DOHH2 (cell line): ENCODE data around the gene KCNAB1.

Experiments used
- H3F3A ChIP-seq: fragments of 200-600 bp; sonication (generic), shearing (Covaris generic); 2 replicates; pipeline ENCODE4 v1.6.0; 2016; ENCODE audit warnings: antibody characterized with exemption, mild to moderate bottlenecking; ENCODE audit not compliant: control insufficient read depth, insufficient read depth
- H3K27ac ChIP-seq: fragments of 200-600 bp; sonication (generic); 2 replicates; pipeline ENCODE4 v1.5.1; 2014; ENCODE audit warnings: low read depth, mild to moderate bottlenecking, low read length, moderate library complexity
- H3K27me3 ChIP-seq: fragments of 200-600 bp; sonication (generic); 2 replicates; pipeline ENCODE4 v1.6.1; 2014; ENCODE audit warnings: mild to moderate bottlenecking, low read length, mixed read lengths; ENCODE audit not compliant: control insufficient read depth
- H3K36me3 ChIP-seq: fragments of 200-600 bp; sonication (generic); 2 replicates; pipeline ENCODE4 v1.6.1; 2014; ENCODE audit warnings: mild to moderate bottlenecking, low read length, moderate library complexity, mixed read lengths; ENCODE audit not compliant: control insufficient read depth
- H3K4me1 ChIP-seq: fragments of 200-600 bp; sonication (generic); 2 replicates; pipeline ENCODE4 v1.6.1; 2014; ENCODE audit warnings: mild to moderate bottlenecking, low read length, mixed read lengths; ENCODE audit not compliant: control insufficient read depth
- H3K4me2 ChIP-seq: fragments of 200-600 bp; sonication (generic); 2 replicates; pipeline ENCODE4 v1.6.0; 2014; ENCODE audit warnings: mild to moderate bottlenecking, low read length, moderate library complexity
- H3K4me3 ChIP-seq: fragments of 200-600 bp; sonication (generic); 2 replicates; pipeline ENCODE4 v1.5.1; 2014; ENCODE audit warnings: mild to moderate bottlenecking, low read length, mixed read lengths
- H3K79me2 ChIP-seq: fragments of 200-600 bp; sonication (generic); 2 replicates; pipeline ENCODE4 v1.6.1; 2014; ENCODE audit warnings: mild to moderate bottlenecking, low read length, mixed read lengths; ENCODE audit not compliant: control insufficient read depth
- H3K9me2 ChIP-seq: fragments of 200-600 bp; sonication (generic); replicated peaks from 2 replicates; pipeline ENCODE4 v1.6.1; 2014; ENCODE audit warnings: mild to moderate bottlenecking, low read length, mixed read lengths; ENCODE audit not compliant: control insufficient read depth
- H3K9me3 ChIP-seq: fragments of 200-600 bp; sonication (generic); 2 replicates; pipeline ENCODE4 v1.6.1; 2014; ENCODE audit warnings: antibody characterized with exemption, low read length, mixed read lengths; ENCODE audit not compliant: control insufficient read depth, insufficient read depth
- H4K20me1 ChIP-seq: fragments of 200-600 bp; sonication (generic); 2 replicates; pipeline ENCODE4 v1.6.0; 2014; ENCODE audit warnings: low read depth, mild to moderate bottlenecking, antibody characterized with exemption, low read length, moderate library complexity; ENCODE audit not compliant: control insufficient read depth, insufficient read depth
- CTCF ChIP-seq: fragments of 200-600 bp; sonication (generic); IDR thresholded peaks from one replicate; pipeline ENCODE4 v1.5.1; 2014; ENCODE audit warnings: antibody characterized with exemption, mild to moderate bottlenecking, low read depth, low read length; ENCODE audit not compliant: poor library complexity, severe bottlenecking
- EZH2phosphoT487 ChIP-seq: fragments of 200-600 bp; sonication (generic); IDR thresholded peaks from 2 replicates; pipeline ENCODE4 v1.6.1; 2017; ENCODE audit warnings: borderline replicate concordance, mild to moderate bottlenecking, antibody characterized with exemption, low read length, moderate library complexity, mixed read lengths

Gene KCNAB1

GRCh38 chr3:156432563-156432962 is 312.2 kb downstream of the KCNAB1 start:
- TF ChIP-seq CTCF (no peak), EZH2phosphoT487 (no peak)
- no peaks in the 10 kb centered on the region for H3K9me2 ChIP-seq
- no peak overlapping the region for H3K4me3 ChIP-seq
- no peak overlapping the region for H3K27ac ChIP-seq
- H3K4me2 ChIP-seq, result no peak overlapping the region
- no peaks in the 10 kb centered on the region for H4K20me1 ChIP-seq
- no peaks in the 10 kb centered on the region for H3K79me2 ChIP-seq
- H3K9me3 ChIP-seq, result no peaks in the 10 kb centered on the region
- no peaks in the 10 kb centered on the region for H3K36me3 ChIP-seq
- H3K4me1 ChIP-seq, result no peaks in the 10 kb centered on the region
- no peaks in the 10 kb centered on the region for H3F3A ChIP-seq
- H3K27me3 ChIP-seq, result peaks cover 5% of the 10 kb centered on the region

- Histone ChIP-seq H3K36me3 (no peaks in the 10 kb centered on the region), H3K4me1 (no peaks in the 10 kb centered on the region), H3K9me2 (no peaks in the 10 kb centered on the region), H3K4me3 (no peak overlapping the region), H3F3A (no peaks in the 10 kb centered on the region), H3K27me3 (peaks cover 5% of the 10 kb centered on the region), H3K4me2 (no peak overlapping the region), H4K20me1 (no peaks in the 10 kb centered on the region), H3K27ac (no peak overlapping the region), H3K79me2 (no peaks in the 10 kb centered on the region), H3K9me3 (no peaks in the 10 kb centered on the region)
- TF ChIP-seq EZH2phosphoT487, result no peak
- no peak for TF ChIP-seq CTCF
Measured at GRCh38 chr3:156433138-156433537, 312.8 kb downstream of the KCNAB1 start.

GRCh38 chr3:156433910-156434309 is 313.5 kb downstream of the KCNAB1 start:
- H3K4me2 ChIP-seq, result no peak overlapping the region
- TF ChIP-seq EZH2phosphoT487, result no peak
- no peak for TF ChIP-seq CTCF
- H3K27ac ChIP-seq, result no peak overlapping the region
- H3K27me3 ChIP-seq, result peaks cover 5% of the 10 kb centered on the region
- no peaks in the 10 kb centered on the region for H3K79me2 ChIP-seq
- no peaks in the 10 kb centered on the region for H3K9me3 ChIP-seq
- H3K4me3 ChIP-seq, result no peak overlapping the region
- H3K4me1 ChIP-seq, result no peaks in the 10 kb centered on the region
- no peaks in the 10 kb centered on the region for H3K36me3 ChIP-seq
- no peaks in the 10 kb centered on the region for H3K9me2 ChIP-seq
- H4K20me1 ChIP-seq, result no peaks in the 10 kb centered on the region
- H3F3A ChIP-seq, result no peaks in the 10 kb centered on the region

GRCh38 chr3:156434921-156435320 is 314.5 kb downstream of the KCNAB1 start:
- no peak for TF ChIP-seq EZH2phosphoT487
- no peak for TF ChIP-seq CTCF
- H3F3A ChIP-seq, result no peaks in the 10 kb centered on the region

More at GRCh38 chr3:156434921-156435320, 314.5 kb downstream of the KCNAB1 start:
- no peaks in the 10 kb centered on the region for H3K9me3 ChIP-seq
- H3K4me3 ChIP-seq, result no peak overlapping the region
- H3K79me2 ChIP-seq, result no peaks in the 10 kb centered on the region
- no peak overlapping the region for H3K4me2 ChIP-seq
- no peak overlapping the region for H3K27ac ChIP-seq
- H3K9me2 ChIP-seq, result no peaks in the 10 kb centered on the region
- H3K4me1 ChIP-seq, result no peaks in the 10 kb centered on the region
- H4K20me1 ChIP-seq, result no peaks in the 10 kb centered on the region
- peaks cover 8% of the 10 kb centered on the region for H3K27me3 ChIP-seq
- H3K36me3 ChIP-seq, result no peaks in the 10 kb centered on the region
